Liver (tissue), 9 donors: ENCODE measurements around the gene RAPGEF4. TPM values are rescaled to one million over a fixed set of nuclear protein-coding genes. Genes with fewer than 3 reads are reported as not detected.

ENCODE experiments used
- DNase-seq: peaks from one replicate; pipeline ENCODE4 v3.0.0-alpha.2; 2017; ENCODE audit warnings: low spot score
- H3K27ac ChIP-seq, 2 donors: one replicate each; pipeline ENCODE4 v1.7.0; 2013; ENCODE audit warnings: inconsistent platforms in 2 of 2, low read length in 2 of 2, control low read depth in 1 of 2, low read depth in 1 of 2, mild to moderate bottlenecking in 1 of 2
- H3K27me3 ChIP-seq, 4 donors: one replicate each; pipeline versions ENCODE4 v1.6.1 to v1.7.0; 2013; ENCODE audit warnings: low read length in 3 of 4, inconsistent platforms in 1 of 4, mild to moderate bottlenecking in 1 of 4, moderate library complexity in 1 of 4; ENCODE audit not compliant: control insufficient read depth in 4 of 4, insufficient read depth in 4 of 4
- H3K36me3 ChIP-seq, 4 donors: one replicate each; pipeline versions ENCODE4 v1.6.1 to v1.7.0; 2013; ENCODE audit warnings: low read length in 3 of 4, mild to moderate bottlenecking in 3 of 4, low read depth in 1 of 4, moderate library complexity in 1 of 4; ENCODE audit not compliant: control insufficient read depth in 4 of 4, insufficient read depth in 3 of 4
- H3K4me1 ChIP-seq, 4 donors: one replicate each; pipeline versions ENCODE4 v1.6.1 to v1.7.0; 2013; ENCODE audit warnings: low read length in 3 of 4, mild to moderate bottlenecking in 3 of 4, moderate library complexity in 1 of 4; ENCODE audit not compliant: control insufficient read depth in 4 of 4, insufficient read depth in 4 of 4
- H3K4me3 ChIP-seq, 3 donors: one replicate each; pipeline versions ENCODE4 v1.6.1 to v1.7.0; 2013; ENCODE audit warnings: low read length in 3 of 3, control low read depth in 1 of 3, low read depth in 1 of 3, mild to moderate bottlenecking in 1 of 3
- H3K9ac ChIP-seq, 2 donors: one replicate each; pipeline ENCODE4 v1.7.0; 2013; ENCODE audit warnings: low read length in 2 of 2, mild to moderate bottlenecking in 2 of 2, moderate library complexity in 2 of 2, control low read depth in 1 of 2, low read depth in 1 of 2
- H3K9me3 ChIP-seq, 4 donors: one replicate each; pipeline versions ENCODE4 v1.6.1 to v1.7.0; 2013; ENCODE audit warnings: low read length in 3 of 4; ENCODE audit not compliant: control insufficient read depth in 4 of 4
- EGR1 ChIP-seq, 2 donors: IDR thresholded peaks; 2 replicates each; pipeline ENCODE4 v1.6.1; 2016 to 2018; ENCODE audit warnings: antibody characterized with exemption in 2 of 2, low read depth in 2 of 2
- FOXA1 ChIP-seq: IDR thresholded peaks from 2 replicates; pipeline ENCODE4 v1.6.1; 2016; ENCODE audit warnings: antibody characterized with exemption
- FOXA2 ChIP-seq: IDR thresholded peaks from 2 replicates; pipeline ENCODE4 v1.6.1; 2016; ENCODE audit warnings: antibody characterized with exemption
- GABPA ChIP-seq, 2 donors: IDR thresholded peaks in 1 of 2; conservative IDR thresholded peaks in 1 of 2; 2 replicates each; pipeline ENCODE4 v1.6.1; 2016; ENCODE audit warnings: antibody characterized with exemption in 2 of 2, mild to moderate bottlenecking in 1 of 2, moderate library complexity in 1 of 2
- HNF4A ChIP-seq, 2 donors: conservative IDR thresholded peaks; 2 replicates each; pipeline ENCODE4 v1.6.1; 2016; ENCODE audit warnings: antibody characterized with exemption in 2 of 2, mild to moderate bottlenecking in 2 of 2
- HNF4G ChIP-seq: IDR thresholded peaks from 2 replicates; pipeline ENCODE4 v1.6.1; 2016; ENCODE audit warnings: antibody characterized with exemption
- MAX ChIP-seq: IDR thresholded peaks from 2 replicates; pipeline ENCODE4 v1.6.1; 2016; ENCODE audit warnings: antibody characterized with exemption
- NR2F2 ChIP-seq: IDR thresholded peaks from 2 replicates; pipeline ENCODE4 v1.6.1; 2016; ENCODE audit warnings: antibody characterized with exemption
- RAD21 ChIP-seq, 2 donors: IDR thresholded peaks; 2 replicates each; pipeline ENCODE4 v1.6.1; 2016; ENCODE audit warnings: antibody characterized with exemption in 2 of 2, mild to moderate bottlenecking in 2 of 2
- RXRA ChIP-seq, 2 donors: IDR thresholded peaks; 2 replicates each; pipeline ENCODE4 v1.6.1; 2017 to 2018; ENCODE audit warnings: antibody characterized with exemption in 2 of 2, mild to moderate bottlenecking in 1 of 2
- SP1 ChIP-seq: IDR thresholded peaks from 2 replicates; pipeline ENCODE4 v1.6.1; 2018; ENCODE audit warnings: antibody characterized with exemption, mild to moderate bottlenecking
- YY1 ChIP-seq: IDR thresholded peaks from 2 replicates; pipeline ENCODE4 v1.6.1; 2016; ENCODE audit warnings: antibody characterized with exemption, mild to moderate bottlenecking
- ZBTB33 ChIP-seq: IDR thresholded peaks from 2 replicates; pipeline ENCODE4 v1.6.1; 2016; ENCODE audit warnings: antibody characterized with exemption
- WGBS: extraction: QIAGEN DNeasy Blood & Tissue Kit; methylation state at CpG from one replicate; pipeline ENCODE4 v1.1.7; 2013; 5-methylcytosine and 5-hydroxymethylcytosine counted together
- polyA plus RNA-seq, 2 donors: library from polyadenylated mRNA; stranded (reverse) in 1 of 2; unstranded in 1 of 2; fragments of 200-250 nt in 1 of 2; fragments of >200 nt in 1 of 2; fragmentation: Nextera tagmentation in 1 of 2; extraction: Ambion mirVana in 1 of 2; gene quantifications; one replicate each; pipeline versions ENCODE4 v1.2.1 to v1.2.3, GENCODE V29; 2013 to 2015
- total RNA-seq, 2 donors: library from RNA; depleted of rRNA; stranded (reverse); fragments of >200 nt; gene quantifications; one replicate each; pipeline ENCODE4 v1.2.3, GENCODE V29; 2014
- TF ChIP-seq, protein P1 (sequence below): IDR thresholded peaks from 2 replicates; pipeline ENCODE4 v1.6.1; 2016; ENCODE audit warnings: antibody characterized with exemption
- TF ChIP-seq, protein P2 (sequence below): IDR thresholded peaks from 2 replicates; pipeline ENCODE4 v1.6.1; 2016; ENCODE audit warnings: antibody characterized with exemption, mild to moderate bottlenecking
- TF ChIP-seq, protein P3 (sequence below): fragments of 150-350 bp; IDR thresholded peaks from 2 replicates; pipeline ENCODE4 v1.5.1; 2017; ENCODE audit warnings: improper control_type of control experiment, low read depth, low read length; ENCODE audit not compliant: missing input control
- donor health status: healthy.
- donor health status: healthy.
- donor health status: healthy.
- donor health status: healthy.
- donor health status: healthy.

Gene RAPGEF4
- total and polyA plus RNA-seq, 4 donors = 1.5 to 18.2 (median 8.3) TPM

DNA sequence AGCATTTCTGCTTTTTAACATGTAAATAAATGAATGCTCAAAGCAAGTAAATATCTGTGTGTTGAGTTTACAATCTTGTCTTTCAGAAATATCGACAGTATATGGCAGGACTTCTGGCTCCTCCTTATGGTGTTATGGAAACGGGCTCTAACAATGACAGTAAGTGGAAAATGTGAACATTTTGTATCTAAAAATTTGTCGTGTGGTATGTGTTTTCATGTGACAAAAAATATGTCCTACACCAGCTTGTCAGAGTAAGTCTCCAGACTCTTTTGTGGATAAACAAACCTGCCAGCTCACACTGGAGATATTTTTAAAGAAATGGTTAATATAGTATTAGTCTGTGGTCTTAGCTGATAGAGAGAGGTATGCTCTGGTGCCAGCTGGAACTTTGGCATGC, 182.1 kb downstream of the RAPGEF4 start:
- Histone ChIP-seq H3K4me3 (no peak overlapping the region), H3K27ac (no peak overlapping the region), H3K4me1 (no peaks in the 10 kb centered on the region), H3K36me3 (no peaks in the 10 kb centered on the region), H3K27me3 (no peaks in the 10 kb centered on the region), H3K9ac (no peak overlapping the region), H3K9me3 (no peaks in the 10 kb centered on the region)
- DNase-seq = no peak
- 88% methylated on average over 3 of the region's 3 CpGs for WGBS
- TF ChIP-seq, protein P1, sequence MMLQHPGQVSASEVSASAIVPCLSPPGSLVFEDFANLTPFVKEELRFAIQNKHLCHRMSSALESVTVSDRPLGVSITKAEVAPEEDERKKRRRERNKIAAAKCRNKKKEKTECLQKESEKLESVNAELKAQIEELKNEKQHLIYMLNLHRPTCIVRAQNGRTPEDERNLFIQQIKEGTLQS = no peak
- TF ChIP-seq YY1 (no peak), EGR1 (IDR thresholded peaks at IDR 0.05; ENCODE audit: low read depth in 2 of 2) (no peak), RAD21 (IDR thresholded peaks at IDR 0.05) (no peak), FOXA1 (no peak), NR2F2 (no peak), SP1 (no peak), RXRA (IDR thresholded peaks at IDR 0.05) (no peak), GABPA (IDR thresholded peaks at IDR 0.05 in 1 of 2, conservative IDR thresholded peaks at IDR 0.05 in 1 of 2) (no peak), MAX (no peak), FOXA2 (no peak)
- TF ChIP-seq, protein P2, sequence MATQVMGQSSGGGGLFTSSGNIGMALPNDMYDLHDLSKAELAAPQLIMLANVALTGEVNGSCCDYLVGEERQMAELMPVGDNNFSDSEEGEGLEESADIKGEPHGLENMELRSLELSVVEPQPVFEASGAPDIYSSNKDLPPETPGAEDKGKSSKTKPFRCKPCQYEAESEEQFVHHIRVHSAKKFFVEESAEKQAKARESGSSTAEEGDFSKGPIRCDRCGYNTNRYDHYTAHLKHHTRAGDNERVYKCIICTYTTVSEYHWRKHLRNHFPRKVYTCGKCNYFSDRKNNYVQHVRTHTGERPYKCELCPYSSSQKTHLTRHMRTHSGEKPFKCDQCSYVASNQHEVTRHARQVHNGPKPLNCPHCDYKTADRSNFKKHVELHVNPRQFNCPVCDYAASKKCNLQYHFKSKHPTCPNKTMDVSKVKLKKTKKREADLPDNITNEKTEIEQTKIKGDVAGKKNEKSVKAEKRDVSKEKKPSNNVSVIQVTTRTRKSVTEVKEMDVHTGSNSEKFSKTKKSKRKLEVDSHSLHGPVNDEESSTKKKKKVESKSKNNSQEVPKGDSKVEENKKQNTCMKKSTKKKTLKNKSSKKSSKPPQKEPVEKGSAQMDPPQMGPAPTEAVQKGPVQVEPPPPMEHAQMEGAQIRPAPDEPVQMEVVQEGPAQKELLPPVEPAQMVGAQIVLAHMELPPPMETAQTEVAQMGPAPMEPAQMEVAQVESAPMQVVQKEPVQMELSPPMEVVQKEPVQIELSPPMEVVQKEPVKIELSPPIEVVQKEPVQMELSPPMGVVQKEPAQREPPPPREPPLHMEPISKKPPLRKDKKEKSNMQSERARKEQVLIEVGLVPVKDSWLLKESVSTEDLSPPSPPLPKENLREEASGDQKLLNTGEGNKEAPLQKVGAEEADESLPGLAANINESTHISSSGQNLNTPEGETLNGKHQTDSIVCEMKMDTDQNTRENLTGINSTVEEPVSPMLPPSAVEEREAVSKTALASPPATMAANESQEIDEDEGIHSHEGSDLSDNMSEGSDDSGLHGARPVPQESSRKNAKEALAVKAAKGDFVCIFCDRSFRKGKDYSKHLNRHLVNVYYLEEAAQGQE = no peak
- TF ChIP-seq, protein P3, sequence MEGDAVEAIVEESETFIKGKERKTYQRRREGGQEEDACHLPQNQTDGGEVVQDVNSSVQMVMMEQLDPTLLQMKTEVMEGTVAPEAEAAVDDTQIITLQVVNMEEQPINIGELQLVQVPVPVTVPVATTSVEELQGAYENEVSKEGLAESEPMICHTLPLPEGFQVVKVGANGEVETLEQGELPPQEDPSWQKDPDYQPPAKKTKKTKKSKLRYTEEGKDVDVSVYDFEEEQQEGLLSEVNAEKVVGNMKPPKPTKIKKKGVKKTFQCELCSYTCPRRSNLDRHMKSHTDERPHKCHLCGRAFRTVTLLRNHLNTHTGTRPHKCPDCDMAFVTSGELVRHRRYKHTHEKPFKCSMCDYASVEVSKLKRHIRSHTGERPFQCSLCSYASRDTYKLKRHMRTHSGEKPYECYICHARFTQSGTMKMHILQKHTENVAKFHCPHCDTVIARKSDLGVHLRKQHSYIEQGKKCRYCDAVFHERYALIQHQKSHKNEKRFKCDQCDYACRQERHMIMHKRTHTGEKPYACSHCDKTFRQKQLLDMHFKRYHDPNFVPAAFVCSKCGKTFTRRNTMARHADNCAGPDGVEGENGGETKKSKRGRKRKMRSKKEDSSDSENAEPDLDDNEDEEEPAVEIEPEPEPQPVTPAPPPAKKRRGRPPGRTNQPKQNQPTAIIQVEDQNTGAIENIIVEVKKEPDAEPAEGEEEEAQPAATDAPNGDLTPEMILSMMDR = no peak

DNA sequence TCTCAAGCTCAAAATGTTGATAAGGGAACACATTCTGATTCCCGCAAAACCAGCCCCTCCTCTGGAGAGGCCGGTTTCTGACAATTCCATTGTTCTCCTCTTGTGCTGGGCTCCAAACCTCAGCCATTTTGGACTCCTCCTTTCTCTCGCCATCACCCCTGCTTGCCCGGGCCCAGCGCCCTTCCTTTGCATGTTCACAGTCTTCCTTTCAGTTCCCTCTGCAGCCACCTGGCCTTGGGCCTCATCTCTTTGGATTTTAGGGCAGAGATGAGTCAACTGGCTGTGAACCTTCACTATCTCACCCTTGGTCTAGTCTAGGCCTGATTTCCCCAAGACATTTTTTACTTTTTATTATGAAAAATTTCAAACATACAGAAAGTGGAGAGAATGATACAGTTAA, 184.1 kb downstream of the RAPGEF4 start:
- Histone ChIP-seq H3K27ac (no peak overlapping the region), H3K36me3 (no peaks in the 10 kb centered on the region), H3K27me3 (no peaks in the 10 kb centered on the region), H3K4me1 (no peaks in the 10 kb centered on the region), H3K9ac (no peak overlapping the region), H3K4me3 (no peak overlapping the region), H3K9me3 (no peaks in the 10 kb centered on the region)
- no peak for DNase-seq
- 97% methylated on average over 5 of the region's 5 CpGs for WGBS
- TF ChIP-seq, protein P1 = no peak
- no peak for TF ChIP-seq RAD21 (IDR thresholded peaks at IDR 0.05)
- TF ChIP-seq, protein P3 = no peak
- no peak for TF ChIP-seq GABPA (IDR thresholded peaks at IDR 0.05 in 1 of 2, conservative IDR thresholded peaks at IDR 0.05 in 1 of 2)
- no peak for TF ChIP-seq FOXA1
- no peak for TF ChIP-seq MAX
- TF ChIP-seq HNF4G = no peak
- no peak for TF ChIP-seq FOXA2
- no peak for TF ChIP-seq EGR1 (IDR thresholded peaks at IDR 0.05; ENCODE audit: low read depth in 2 of 2)
- no peak for TF ChIP-seq YY1
- no peak for TF ChIP-seq HNF4A (conservative IDR thresholded peaks at IDR 0.05)
- TF ChIP-seq ZBTB33 = no peak
- no peak for TF ChIP-seq RXRA (IDR thresholded peaks at IDR 0.05)
- TF ChIP-seq, protein P2 = no peak
- no peak for TF ChIP-seq SP1
